Right lobe of liver (tissue), 4 donors: ENCODE measurements around the gene CYP26A1.
A peak's percentile ranks its signal among the peaks of the same experiment; 100 is the strongest.

Source experiments
- CTCF ChIP-seq, 4 donors: fragments of 200-600 bp in 3 of 4; fragments of 450-650 bp in 1 of 4; IDR thresholded peaks; one replicate each; pipeline versions ENCODE4 v1.5.1 to v1.8.0; 2016 to 2022; ENCODE audit warnings: antibody characterized with exemption in 4 of 4, mild to moderate bottlenecking in 2 of 4
- POLR2A ChIP-seq: fragments of 450-650 bp; IDR thresholded peaks from one replicate; pipeline ENCODE4 v1.6.1; 2017; ENCODE audit warnings: antibody characterized with exemption, mild to moderate bottlenecking
- donor health status: DM: no; HTN: no; CAD: no.
- donor health status: DM: no; HTN: no; CAD: no.
- donor health status: DM: no; HTN: yes; CAD: no.

GRCh38 chr10:93068411-93069244 lies 5.1 kb upstream of the CYP26A1 start:
- TF ChIP-seq CTCF (IDR thresholded peaks at IDR 0.05) (peak in 1 of 4 donors; percentile 28), POLR2A (no peak)
